HG03066 (cell line): ENCODE measurements around the gene SLC5A10.
"Not testable (repeated sequence)": the region's sequence is repeated elsewhere in the genome, so short reads cannot be mapped to it uniquely, and the experiment has no call there.

Experiments
- ATAC-seq: cut with Tn5 transposase; IDR thresholded peaks from one replicate; pipeline ENCODE4 v1.9.1; 2021; ENCODE audit warnings: low read depth; ENCODE audit not compliant: unreplicated experiment

SLC5A10 gene

DNA sequence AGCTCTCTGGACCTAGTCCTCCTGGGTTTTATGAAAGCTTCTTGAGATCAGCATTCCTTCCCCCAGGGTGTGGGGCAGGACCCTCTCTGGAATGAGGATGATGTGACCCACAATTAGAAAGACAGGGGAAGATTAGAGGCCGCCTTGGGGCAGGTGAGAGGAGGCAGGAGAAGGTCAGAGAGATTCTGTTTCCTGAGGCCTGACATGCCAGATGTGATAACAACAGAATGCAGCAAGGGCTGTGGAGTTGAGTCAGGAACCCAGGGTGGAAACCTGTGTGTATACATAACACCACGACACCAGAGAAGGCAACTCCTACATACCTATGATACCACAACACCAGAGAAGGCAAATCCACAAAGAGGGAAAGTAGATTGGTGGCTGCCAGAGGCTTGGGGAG lies 5.4 kb upstream of the SLC5A10 start:
- ATAC-seq, result no peak

GRCh38 chr17:18947866-18948265 lies 4.1 kb upstream of the SLC5A10 start:
- ATAC-seq, result no peak

- no peak for ATAC-seq
Observed at GRCh38 chr17:18948476-18949006, 3.4 kb upstream of the SLC5A10 start.

DNA sequence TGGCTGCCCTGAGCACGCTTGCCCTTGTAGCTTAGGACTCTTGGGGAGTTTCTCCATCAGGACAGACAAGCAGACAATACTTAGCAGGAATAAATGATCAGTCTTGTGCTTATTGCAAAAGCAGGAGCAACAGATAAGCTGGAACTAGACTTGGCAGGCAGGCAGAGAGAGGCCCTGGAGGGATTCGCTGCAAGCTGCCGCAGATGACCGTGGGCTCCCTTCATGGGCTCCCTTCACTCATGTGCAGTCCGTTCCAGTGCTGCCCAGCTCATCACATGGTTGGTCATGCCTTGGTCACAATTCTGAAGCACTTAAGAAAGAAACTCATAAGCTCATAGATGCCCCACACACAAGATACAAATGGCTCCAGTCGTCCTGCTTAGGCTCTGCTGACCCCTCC lies 2.4 kb upstream of the SLC5A10 start:
- no peak for ATAC-seq

- ATAC-seq, result no peak
Observed at GRCh38 chr17:18950346-18950745, 1.6 kb upstream of the SLC5A10 start.

GRCh38 chr17:18950944-18951905 lies 740 bp upstream of the SLC5A10 start:
- no peak for ATAC-seq

DNA sequence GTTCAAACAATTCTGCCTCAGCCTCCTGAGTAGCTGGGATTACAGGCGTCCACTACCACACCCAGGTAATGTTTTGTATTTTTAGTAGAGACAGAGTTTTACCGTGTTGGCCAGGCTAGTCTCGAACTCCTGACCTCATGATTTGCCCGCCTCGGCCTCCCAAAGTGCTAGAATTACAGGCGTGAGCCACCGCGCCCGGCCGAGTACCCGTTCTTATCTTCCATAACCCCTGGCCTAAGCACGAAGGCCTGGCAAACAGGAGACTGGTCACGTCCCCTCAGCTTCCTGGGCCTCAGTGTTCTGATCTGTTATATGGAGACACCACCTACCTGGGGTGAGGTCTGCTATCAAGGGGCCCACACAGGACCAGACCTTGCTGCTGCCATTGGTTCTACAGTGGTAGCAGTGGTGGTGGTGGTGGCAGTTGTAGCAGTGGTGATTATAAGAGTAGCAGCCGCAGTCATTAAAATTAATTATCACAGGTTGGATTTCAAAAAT lies 1.3 kb downstream of the SLC5A10 start:
- no peak for ATAC-seq

GRCh38 chr17:18954321-18954720 lies 2.4 kb downstream of the SLC5A10 start:
- no peak for ATAC-seq

- ATAC-seq, result no peak
Observed at GRCh38 chr17:18955009-18955408, 3.0 kb downstream of the SLC5A10 start.

DNA sequence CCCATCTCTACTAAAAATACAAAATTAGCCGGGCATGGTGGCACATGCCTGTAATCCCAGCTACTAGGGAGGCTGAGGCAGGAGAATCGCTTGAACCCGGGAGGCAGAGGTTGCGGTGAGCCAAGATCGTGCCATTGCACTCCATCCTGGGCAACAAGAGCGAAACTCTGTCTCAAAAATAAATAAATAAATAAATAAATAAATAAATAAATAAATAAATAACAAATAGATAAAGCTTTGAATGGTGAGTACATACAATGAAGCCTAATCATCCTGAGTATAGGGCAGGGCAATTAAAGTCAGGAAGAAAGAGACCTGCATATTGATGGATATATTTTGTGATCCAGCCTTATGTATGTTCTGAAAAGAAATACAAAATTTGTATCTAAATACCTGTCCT lies 4.1 kb downstream of the SLC5A10 start:
- not testable (repeated sequence) for ATAC-seq

GRCh38 chr17:18956581-18956980 lies 4.6 kb downstream of the SLC5A10 start:
- no peak for ATAC-seq

DNA sequence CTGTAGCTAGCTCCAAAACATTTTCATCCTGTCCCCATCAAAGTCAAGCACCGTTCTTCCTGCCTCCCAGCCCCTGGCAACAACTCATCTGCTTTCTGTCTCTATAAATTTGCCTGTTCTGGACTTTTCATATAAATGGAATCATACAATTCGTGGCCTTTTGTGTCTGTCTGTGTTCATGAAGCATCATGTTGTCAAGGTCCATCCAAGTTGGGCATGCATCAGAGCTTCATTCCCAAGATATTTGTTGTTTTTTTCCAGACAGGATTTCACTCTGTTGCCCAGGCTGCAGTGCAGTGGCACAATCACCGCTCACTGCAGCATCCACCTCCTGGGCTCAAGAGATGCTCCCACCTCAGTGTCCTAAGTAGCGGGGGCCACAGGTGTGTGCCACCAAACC lies 5.9 kb downstream of the SLC5A10 start:
- no peak for ATAC-seq

GRCh38 chr17:18958611-18959010 lies 6.6 kb downstream of the SLC5A10 start:
- no peak for ATAC-seq

DNA sequence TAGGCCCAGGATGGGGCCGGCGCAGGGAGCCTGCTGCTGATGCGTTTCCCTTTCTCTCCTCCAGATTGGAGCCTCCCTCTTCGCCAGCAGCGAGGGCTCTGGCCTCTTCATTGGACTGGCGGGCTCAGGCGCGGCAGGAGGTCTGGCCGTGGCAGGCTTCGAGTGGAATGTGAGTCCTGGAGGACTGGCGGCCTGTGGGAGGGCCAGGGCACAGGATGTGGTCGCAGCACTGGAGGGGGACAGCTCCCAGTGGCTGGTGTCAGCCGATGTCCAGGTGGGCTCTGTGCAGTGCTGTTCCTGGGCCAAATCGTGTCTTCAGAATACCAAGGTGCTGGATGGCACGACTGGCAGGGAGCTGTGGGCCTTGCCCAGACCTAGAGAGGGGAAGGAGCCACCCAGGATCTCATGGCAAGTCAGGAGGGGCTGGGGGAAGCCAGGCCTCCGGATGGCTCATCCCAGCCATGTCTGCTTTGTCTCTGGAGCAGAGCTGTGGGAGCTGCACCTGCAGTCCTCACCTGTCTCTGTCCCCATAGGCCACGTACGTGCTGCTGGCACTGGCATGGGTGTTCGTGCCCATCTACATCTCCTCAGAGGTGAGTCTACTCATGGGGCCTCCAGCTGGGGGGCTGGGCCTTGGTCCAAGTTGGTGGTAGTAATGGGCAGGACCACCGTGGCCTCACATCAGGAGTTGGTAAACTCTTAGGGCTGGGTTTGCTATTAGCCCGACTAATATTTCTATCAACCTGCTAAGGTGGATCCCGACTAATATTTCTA lies 7.3 kb downstream of the SLC5A10 start:
- ATAC-seq, result no peak

DNA sequence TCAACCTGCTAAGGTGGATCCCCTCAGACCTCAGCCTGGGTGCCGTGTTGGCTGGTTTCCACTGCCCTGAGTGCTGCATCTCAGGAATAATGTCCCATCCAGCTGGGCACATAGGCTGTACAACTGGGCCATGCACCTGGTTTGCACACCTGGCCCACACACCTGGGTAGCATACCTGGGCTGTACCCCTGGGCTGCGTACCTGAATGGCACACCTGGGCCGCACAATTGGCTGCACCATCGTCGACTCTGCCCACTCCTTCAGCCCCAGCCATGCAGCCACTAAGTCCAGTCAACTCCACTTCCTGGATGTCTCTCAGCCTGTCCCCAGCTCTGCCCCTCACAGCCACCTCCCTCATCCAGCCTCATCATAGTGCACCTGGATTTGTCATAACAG lies 7.9 kb downstream of the SLC5A10 start:
- no peak for ATAC-seq

DNA sequence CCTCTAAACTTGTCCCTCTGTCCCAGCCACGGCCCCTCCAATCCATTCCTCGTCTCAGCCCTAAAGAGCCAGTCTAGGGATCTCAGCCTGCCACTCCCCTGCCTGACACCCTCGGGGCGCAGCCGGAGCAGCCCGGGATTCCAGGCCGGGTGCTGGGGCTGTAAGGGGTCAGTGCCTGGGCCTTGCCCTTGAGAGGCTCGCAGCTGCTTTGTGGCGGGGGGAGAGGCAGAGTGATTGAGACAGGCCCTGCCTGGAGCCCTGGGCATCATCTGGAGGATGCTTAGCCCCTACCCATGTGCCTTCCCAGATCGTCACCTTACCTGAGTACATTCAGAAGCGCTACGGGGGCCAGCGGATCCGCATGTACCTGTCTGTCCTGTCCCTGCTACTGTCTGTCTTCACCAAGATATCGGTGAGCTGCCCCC lies 8.3 kb downstream of the SLC5A10 start:
- no peak for ATAC-seq

DNA sequence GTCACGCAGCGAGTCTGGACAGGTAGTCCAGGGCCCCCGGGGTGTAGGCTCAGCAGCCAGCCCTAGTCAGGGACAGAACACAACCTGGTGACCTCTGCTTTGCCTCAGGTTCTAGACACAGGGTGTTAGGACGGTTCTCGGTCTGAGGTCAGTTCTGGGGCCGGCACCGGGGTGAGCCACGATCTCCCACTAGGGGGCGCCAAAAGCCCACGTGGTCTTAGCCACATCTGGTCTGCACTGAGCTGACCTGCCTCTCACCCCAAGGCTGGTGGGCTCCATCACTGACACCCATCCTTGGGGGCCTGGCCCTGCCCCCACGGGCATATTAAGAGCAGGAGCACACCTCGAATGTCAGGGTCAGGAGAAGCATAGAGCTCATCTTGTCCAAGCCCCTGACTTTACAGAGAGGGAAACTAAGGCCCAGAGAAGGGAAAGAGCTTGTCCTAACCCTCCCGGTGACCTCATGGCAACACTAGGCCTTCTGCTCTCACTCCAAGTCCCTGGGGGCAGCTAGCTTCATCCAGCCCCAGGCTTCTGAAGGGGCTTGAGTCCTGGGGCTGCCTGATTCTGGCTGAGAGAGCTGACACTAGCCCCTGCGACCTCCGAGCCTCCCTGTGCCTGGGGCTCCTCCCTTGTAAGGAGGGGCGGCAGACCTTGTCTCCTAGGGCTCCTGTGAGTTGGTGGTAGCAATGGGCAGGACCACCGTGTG lies 9.0 kb downstream of the SLC5A10 start:
- peak; percentile 54 for ATAC-seq

GRCh38 chr17:18961634-18962493 lies 9.9 kb downstream of the SLC5A10 start:
- ATAC-seq, result no peak

GRCh38 chr17:18962494-18962815 lies 10.5 kb downstream of the SLC5A10 start:
- no peak for ATAC-seq
